HG03108 (cell line): Measurements from ENCODE around the gene CR1L.
A peak's percentile ranks its signal among the peaks of the same experiment; 100 is the strongest.
"Not testable (repeated sequence)": the region's sequence is repeated elsewhere in the genome, so short reads cannot be mapped to it uniquely, and the experiment has no call there.

Experiments
- ATAC-seq: cut with Tn5 transposase; IDR thresholded peaks from one replicate; pipeline ENCODE4 v1.9.1; 2021; ENCODE audit warnings: moderate library complexity; ENCODE audit not compliant: unreplicated experiment

CR1L gene

GRCh38 chr1:207644852-207645634, at the start of gene CR1L:
TSS of gene CR1L (plus strand) at chr1:207645133. CDS start at chr1:207645234, 101 bp downstream.
- peak; percentile 86 for ATAC-seq

GRCh38 chr1:207603777-207604176, 41.2 kb upstream of the CR1L start:
- no peak for ATAC-seq

GRCh38 chr1:207605444-207606361, 39.2 kb upstream of the CR1L start:
- no peak for ATAC-seq

- ATAC-seq = no peak
These were observed 38.6 kb upstream of the CR1L start for GRCh38 chr1:207606362-207606755.

- ATAC-seq = no peak
These were observed 32.2 kb upstream of the CR1L start for GRCh38 chr1:207612762-207613161.

- ATAC-seq = peak; percentile 96
These were observed 24.9 kb upstream of the CR1L start for GRCh38 chr1:207619871-207620542.

GRCh38 chr1:207620543-207620893, 24.4 kb upstream of the CR1L start:
- ATAC-seq = no peak

GRCh38 chr1:207625504-207626071, 19.3 kb upstream of the CR1L start:
- not testable (repeated sequence) for ATAC-seq

GRCh38 chr1:207626972-207627337, 18.0 kb upstream of the CR1L start:
- ATAC-seq = no peak

- ATAC-seq = no peak
These were observed 17.4 kb upstream of the CR1L start for GRCh38 chr1:207627496-207627895.

- ATAC-seq = no peak
These were observed 16.2 kb upstream of the CR1L start for GRCh38 chr1:207628776-207629175.

- ATAC-seq = no peak
These were observed 13.8 kb upstream of the CR1L start for GRCh38 chr1:207631137-207631536.

- no peak for ATAC-seq
These were observed 11.7 kb upstream of the CR1L start for GRCh38 chr1:207633226-207633625.

- ATAC-seq = not testable (repeated sequence)
These were observed 11.1 kb upstream of the CR1L start for GRCh38 chr1:207633699-207634289.

- not testable (repeated sequence) for ATAC-seq
These were observed 10.6 kb upstream of the CR1L start for GRCh38 chr1:207634293-207634692.

- ATAC-seq = not testable (repeated sequence)
These were observed 9.3 kb upstream of the CR1L start for GRCh38 chr1:207635569-207636186.

GRCh38 chr1:207638487-207639145, 6.3 kb upstream of the CR1L start:
- not testable (repeated sequence) for ATAC-seq

- not testable (repeated sequence) for ATAC-seq
These were observed 5.6 kb upstream of the CR1L start for GRCh38 chr1:207639362-207639761.

- ATAC-seq = no peak
These were observed 624 bp upstream of the CR1L start for GRCh38 chr1:207644166-207644851.
